Endodermal cell (in vitro differentiated cells): Measurements from ENCODE around the gene MZF1. TPM values are rescaled to one million over a fixed set of nuclear protein-coding genes. Genes with fewer than 3 reads are reported as not detected.
A peak's percentile ranks its signal among the peaks of the same experiment; 100 is the strongest.

Source experiments
- DNase-seq: peaks from one replicate; pipeline ENCODE4 v3.0.0-alpha.2; 2017
- H3K27ac ChIP-seq: 2 replicates; pipeline ENCODE4 v1.5.1; 2013; ENCODE audit warnings: mild to moderate bottlenecking, low read depth, low read length, moderate library complexity
- H3K27me3 ChIP-seq: 2 replicates; pipeline ENCODE4 v1.6.1; 2013; ENCODE audit warnings: mild to moderate bottlenecking, low read length, moderate library complexity; ENCODE audit not compliant: insufficient read depth, control insufficient read depth, poor library complexity, severe bottlenecking
- H3K36me3 ChIP-seq: 2 replicates; pipeline ENCODE4 v1.7.0; 2013; ENCODE audit warnings: mild to moderate bottlenecking, low read length, moderate library complexity; ENCODE audit not compliant: control insufficient read depth, insufficient read depth
- H3K4me1 ChIP-seq: one replicate; pipeline ENCODE4 v1.7.0; 2013; ENCODE audit warnings: low read length; ENCODE audit not compliant: control insufficient read depth, insufficient read depth
- H3K4me3 ChIP-seq: 2 replicates; pipeline ENCODE4 v1.5.1; 2013; ENCODE audit warnings: mild to moderate bottlenecking, low read length, moderate library complexity
- H3K9ac ChIP-seq: 2 replicates; pipeline ENCODE4 v1.6.1; 2013; ENCODE audit warnings: mild to moderate bottlenecking, low read length, moderate library complexity; ENCODE audit not compliant: poor library complexity, severe bottlenecking; ENCODE audit errors: extremely low read depth
- H3K9me3 ChIP-seq: 2 replicates; pipeline ENCODE4 v1.6.1; 2013; ENCODE audit warnings: mild to moderate bottlenecking, low read length, moderate library complexity; ENCODE audit not compliant: control insufficient read depth
- H3K27ac Mint-ChIP-seq: 2 replicates; pipeline ENCODE4 v1.8.0; 2020; ENCODE audit warnings: mixed read lengths
- H3K27me3 Mint-ChIP-seq: 2 replicates; pipeline ENCODE4 v1.8.0; 2021; ENCODE audit warnings: mild to moderate bottlenecking, mixed read lengths; ENCODE audit not compliant: insufficient read depth
- H3K36me3 Mint-ChIP-seq: 2 replicates; pipeline ENCODE4 v1.8.0; 2020; ENCODE audit warnings: low read depth, mixed read lengths
- H3K4me1 Mint-ChIP-seq: 2 replicates; pipeline ENCODE4 v1.8.0; 2020; ENCODE audit warnings: mixed read lengths
- H3K4me3 Mint-ChIP-seq: 2 replicates; pipeline ENCODE4 v1.8.0; 2020; ENCODE audit warnings: mild to moderate bottlenecking, moderate library complexity, mixed read lengths
- H3K9me3 Mint-ChIP-seq: 2 replicates; pipeline ENCODE4 v1.8.0; 2020; ENCODE audit warnings: mild to moderate bottlenecking, mixed read lengths
- CTCF ChIP-seq: fragments of 200-600 bp; sonication (generic); conservative IDR thresholded peaks from 2 replicates; pipeline ENCODE4 v1.5.0; 2021; ENCODE audit warnings: antibody characterized with exemption, mild to moderate bottlenecking
- WGBS, 2 experiments: methylation state at CpG; one replicate each; pipeline versions ENCODE4 v1.1.5 to v1.1.7; 2013; ENCODE audit warnings: missing lambda C conversion rate in 2 of 2, mixed read lengths in 1 of 2; ENCODE audit not compliant: insufficient coverage in 1 of 2, insufficient read length in 1 of 2; 5-methylcytosine and 5-hydroxymethylcytosine counted together
- total RNA-seq, 2 donors: library from RNA; stranded (reverse); fragmentation: NEBNext Ultra II Directional in 1 of 2; extraction: Animal tissue kit (Norgen Biotek cat#: 25700) in 1 of 2; gene quantifications; 2 replicates in 1 of 2; 3 replicates in 1 of 2; pipeline ENCODE4 v1.2.1, GENCODE V29; 2021

MZF1 gene
- total RNA-seq, 2 donors from 2014 or later = 24.3 to 33.1 TPM

- no peak for TF ChIP-seq CTCF
- peak overlapping the region; percentile 96 for H3K4me3 Mint-ChIP-seq
- H3K36me3 Mint-ChIP-seq = peaks cover 22% of the 10 kb centered on the region
- H3K27me3 Mint-ChIP-seq = peaks cover 2% of the 10 kb centered on the region
- Histone ChIP-seq H3K9me3 (no peaks in the 10 kb centered on the region), H3K36me3 (peaks cover 21% of the 10 kb centered on the region), H3K4me3 (peak overlapping the region; percentile 98), H3K27me3 (peaks cover 6% of the 10 kb centered on the region), H3K4me1 (no peaks in the 10 kb centered on the region), H3K9ac (peak overlapping the region; percentile 95), H3K27ac (peak overlapping the region; percentile 99)
- WGBS, 2 experiments = 0 to 1% methylated on average over 33 to 76 of the region's 76 CpGs
- H3K27ac Mint-ChIP-seq = peak overlapping the region; percentile 99
- peak; percentile 100 for DNase-seq
- no peaks in the 10 kb centered on the region for H3K9me3 Mint-ChIP-seq
- H3K4me1 Mint-ChIP-seq = peaks cover 24% of the 10 kb centered on the region
These were observed 14.4 kb downstream of the MZF1 start for GRCh38 chr19:58558623-58559274.

GRCh38 chr19:58558066-58558622 lies 15.0 kb downstream of the MZF1 start, which contains the start of gene UBE2M:
TSS of gene UBE2M (minus strand) at chr19:58558611. CDS start at chr19:58558381, 230 bp downstream.
- peaks cover 27% of the 10 kb centered on the region for H3K4me1 Mint-ChIP-seq
- peak within 1 kb of the TSS; percentile 99 for H3K27ac Mint-ChIP-seq
- WGBS, 2 experiments = 0% methylated on average over 8 to 61 of the region's 62 CpGs
- Histone ChIP-seq H3K9ac (peak within 1 kb of the TSS; percentile 95), H3K27ac (peak within 1 kb of the TSS; percentile 99), H3K4me1 (no peaks in the 10 kb centered on the region), H3K4me3 (peak within 1 kb of the TSS; percentile 99), H3K27me3 (peaks cover 6% of the 10 kb centered on the region), H3K9me3 (no peaks in the 10 kb centered on the region), H3K36me3 (peaks cover 25% of the 10 kb centered on the region)
- H3K27me3 Mint-ChIP-seq = peaks cover 2% of the 10 kb centered on the region
- no peaks in the 10 kb centered on the region for H3K9me3 Mint-ChIP-seq
- peak within 1 kb of the TSS; percentile 96 for H3K4me3 Mint-ChIP-seq
- H3K36me3 Mint-ChIP-seq = peaks cover 25% of the 10 kb centered on the region
- DNase-seq = peak; percentile 88
- no peak for TF ChIP-seq CTCF

GRCh38 chr19:58557221-58558065 lies 15.7 kb downstream of the MZF1 start:
- DNase-seq = no peak
- H3K27me3 Mint-ChIP-seq = peaks cover 2% of the 10 kb centered on the region
- TF ChIP-seq CTCF = no peak
- peak overlapping the region; percentile 95 for H3K27ac Mint-ChIP-seq
- H3K4me3 ChIP-seq = peak overlapping the region; percentile 99
- H3K4me3 Mint-ChIP-seq = peak overlapping the region; percentile 96
- 40 to 41% methylated on average over 9 to 12 of the region's 12 CpGs for WGBS, 2 experiments
- H3K4me1 ChIP-seq = no peaks in the 10 kb centered on the region
- peak overlapping the region; percentile 95 for H3K9ac ChIP-seq
- no peaks in the 10 kb centered on the region for H3K9me3 Mint-ChIP-seq
- peaks cover 27% of the 10 kb centered on the region for H3K4me1 Mint-ChIP-seq
- peaks cover 30% of the 10 kb centered on the region for H3K36me3 ChIP-seq
- peak overlapping the region; percentile 59 for H3K27ac ChIP-seq
- no peaks in the 10 kb centered on the region for H3K9me3 ChIP-seq
- peaks cover 6% of the 10 kb centered on the region for H3K27me3 ChIP-seq
- peaks cover 28% of the 10 kb centered on the region for H3K36me3 Mint-ChIP-seq
